ENCODE data around the gene RBP2.

Gene RBP2

GRCh38 chr3:139441656-139442055 is 34.7 kb downstream of the RBP2 start:
- peak overlapping the region in 1 of 11 experiments; percentile 16; a peak in 1 of 22 replicates for H3K4me2 ChIP-seq
- no peak for TF ChIP-seq Cebpa-rat (IDR thresholded peaks at IDR 0.05)
- H3K4me1 ChIP-seq = peaks cover 0 to 23% (median 0%) of the 10 kb centered on the region in 10 experiments; a peak in 6 of 20 replicates
- no peaks in the 10 kb centered on the region for H3K27me3 ChIP-seq
- H3K27ac ChIP-seq = no peak overlapping the region
- H3K9ac ChIP-seq = no peak overlapping the region
- peaks cover 0 to 3% (median 0%) of the 10 kb centered on the region in 11 experiments; a peak in 3 of 22 replicates for H3K36me3 ChIP-seq
- H4K20me1 ChIP-seq = no peaks in the 10 kb centered on the region
- no peak overlapping the region for H3K4me3 ChIP-seq
- no peaks in the 10 kb centered on the region for H3K9me3 ChIP-seq (replicated peaks in 1 of 11)

DNA sequence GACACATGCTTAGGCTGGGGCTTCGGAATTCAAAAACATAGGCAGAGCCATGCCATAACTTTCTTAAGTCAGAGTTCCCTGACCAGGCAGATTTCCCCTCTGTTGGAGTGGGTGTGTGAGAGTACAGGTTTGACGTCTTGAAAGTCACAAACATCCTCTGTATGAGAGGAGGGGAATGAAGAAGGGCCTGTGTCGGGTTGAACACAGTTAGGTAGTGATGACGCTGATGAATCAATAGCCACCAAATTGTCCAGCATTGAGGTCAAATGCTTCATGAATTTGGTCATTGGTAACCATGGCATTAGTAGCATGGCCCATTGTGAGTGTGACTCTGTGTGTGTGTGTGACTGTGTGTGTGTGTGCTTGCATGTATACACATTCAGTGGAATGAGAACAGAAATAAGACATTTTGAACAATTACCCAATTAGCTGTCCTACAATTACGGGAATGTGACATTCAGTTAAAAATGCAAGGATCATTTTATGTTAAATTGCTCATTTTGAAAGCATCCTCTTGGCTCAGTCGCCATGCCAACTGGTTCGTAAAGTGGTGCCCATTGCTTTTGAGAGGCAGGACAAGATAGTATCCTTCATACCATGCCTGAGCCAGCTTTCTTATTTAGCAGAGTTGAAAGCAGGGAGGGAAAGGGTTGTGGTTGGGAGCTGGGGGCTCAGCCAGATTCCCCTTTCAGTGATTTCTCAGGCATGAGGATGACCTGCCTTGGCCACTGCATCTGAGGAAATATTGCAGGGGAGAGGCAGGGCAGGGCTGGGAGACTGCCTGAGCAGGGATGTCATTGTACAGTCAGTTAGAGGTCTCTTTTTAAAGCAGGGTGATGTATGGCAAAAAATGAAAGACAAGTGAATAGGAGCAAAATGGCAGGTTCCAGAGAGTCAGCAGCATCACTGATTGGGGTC is 35.4 kb downstream of the RBP2 start:
- Histone ChIP-seq H3K4me3 (no peak overlapping the region), H3K4me2 (peak overlapping the region in 1 of 11 experiments; percentile 16; a peak in 1 of 22 replicates), H3K27me3 (no peaks in the 10 kb centered on the region), H3K27ac (no peak overlapping the region), H3K9me3 (replicated peaks in 1 of 11) (no peaks in the 10 kb centered on the region), H3K36me3 (peaks cover 0 to 3% (median 0%) of the 10 kb centered on the region in 11 experiments; a peak in 3 of 22 replicates), H3K9ac (no peak overlapping the region), H4K20me1 (no peaks in the 10 kb centered on the region), H3K4me1 (peaks cover 0 to 30% (median 0%) of the 10 kb centered on the region in 10 experiments; a peak in 6 of 20 replicates)
- TF ChIP-seq Cebpa-rat (IDR thresholded peaks at IDR 0.05) = no peak

GRCh38 chr3:139439278-139439677 is 37.0 kb downstream of the RBP2 start:
- no peak overlapping the region for H3K27ac ChIP-seq
- peak overlapping the region in 1 of 11 experiments; percentile 4; a peak in 1 of 22 replicates for H3K4me2 ChIP-seq
- peaks cover 0 to 8% (median 0%) of the 10 kb centered on the region in 11 experiments; a peak in 3 of 22 replicates for H3K36me3 ChIP-seq
- TF ChIP-seq Cebpa-rat (IDR thresholded peaks at IDR 0.05) = no peak
- H3K9ac ChIP-seq = no peak overlapping the region
- H3K27me3 ChIP-seq = no peaks in the 10 kb centered on the region
- no peak overlapping the region for H3K4me3 ChIP-seq
- H3K4me1 ChIP-seq = peaks cover 0 to 47% (median 11%) of the 10 kb centered on the region in 10 experiments; a peak in 12 of 20 replicates
- H3K9me3 ChIP-seq (replicated peaks in 1 of 11) = no peaks in the 10 kb centered on the region
- H4K20me1 ChIP-seq = no peaks in the 10 kb centered on the region

DNA sequence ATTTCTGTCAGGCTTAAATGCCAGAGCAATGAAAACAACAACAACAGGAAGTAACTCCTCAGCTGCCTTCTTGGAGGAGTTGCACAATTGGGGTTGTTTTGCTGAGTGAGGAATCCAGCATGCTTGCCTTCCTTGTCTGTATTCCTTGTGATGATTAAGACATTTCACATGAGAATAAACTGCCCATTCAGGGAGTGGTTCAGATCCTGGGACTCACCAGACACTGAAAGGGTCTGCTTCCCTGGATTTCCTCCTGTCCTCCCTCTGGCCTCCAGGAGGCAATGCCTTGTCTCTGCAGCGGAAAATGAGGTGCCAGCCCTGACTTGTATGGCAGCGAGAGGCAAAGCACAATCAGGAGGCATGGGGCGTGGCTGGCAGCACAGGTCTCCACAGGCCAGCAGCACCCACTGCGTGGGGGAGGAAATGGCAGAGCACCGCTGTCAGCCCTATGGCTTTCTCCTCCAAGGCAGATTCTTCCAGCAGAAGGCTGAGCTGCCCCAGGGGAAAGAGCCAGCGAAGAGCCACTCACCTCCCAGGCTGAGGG is 41.5 kb downstream of the RBP2 start:
- H3K9ac ChIP-seq = peak overlapping the region in 5 of 11 experiments; percentile 26 to 78 (median 70); a peak in 9 of 22 replicates
- H3K4me1 ChIP-seq = peaks cover 0 to 55% (median 15%) of the 10 kb centered on the region in 10 experiments; a peak in 12 of 20 replicates
- peaks cover 0 to 8% (median 4%) of the 10 kb centered on the region in 11 experiments; a peak in 3 of 22 replicates for H3K36me3 ChIP-seq
- no peaks in the 10 kb centered on the region for H4K20me1 ChIP-seq
- no peak overlapping the region for H3K4me3 ChIP-seq
- H3K9me3 ChIP-seq (replicated peaks in 1 of 11) = peaks cover 0 to 7% (median 0%) of the 10 kb centered on the region in 11 experiments; a peak in 4 of 22 replicates
- peak overlapping the region in 8 of 11 experiments; percentile 1 to 86 (median 60); a peak in 13 of 22 replicates for H3K4me2 ChIP-seq
- H3K27ac ChIP-seq = peak overlapping the region in 9 of 11 experiments; percentile 11 to 95 (median 64); a peak in 14 of 22 replicates
- TF ChIP-seq Cebpa-rat (IDR thresholded peaks at IDR 0.05) = peak in 7 of 11 experiments; percentile 47 to 96 (median 90); a peak in 12 of 22 replicates
- H3K27me3 ChIP-seq = no peaks in the 10 kb centered on the region

DNA sequence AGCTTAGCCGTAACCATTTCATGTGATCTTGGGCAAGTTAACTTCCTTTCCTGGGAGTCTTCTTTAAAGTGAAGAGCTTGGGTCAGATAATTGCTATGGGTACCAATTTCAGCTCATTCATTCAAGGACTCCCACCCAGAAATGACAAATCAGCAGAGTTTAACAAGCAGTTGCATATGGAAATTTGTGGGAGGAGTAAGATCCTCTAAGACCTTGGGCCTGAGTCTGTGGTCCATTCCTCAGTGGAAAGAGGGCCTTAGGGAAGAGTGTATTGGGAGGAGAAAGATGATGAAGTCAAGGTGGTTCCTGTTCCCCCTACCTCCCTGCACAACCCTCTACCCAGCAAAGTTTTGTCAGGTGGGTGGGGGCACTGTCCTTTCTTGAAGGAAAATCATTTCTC is 42.1 kb downstream of the RBP2 start:
- peak overlapping the region in 4 of 11 experiments; percentile 62 to 78 (median 73); a peak in 9 of 22 replicates for H3K9ac ChIP-seq
- H4K20me1 ChIP-seq = no peaks in the 10 kb centered on the region
- peaks cover 0 to 8% (median 4%) of the 10 kb centered on the region in 11 experiments; a peak in 3 of 22 replicates for H3K36me3 ChIP-seq
- H3K27ac ChIP-seq = peak overlapping the region in 7 of 11 experiments; percentile 36 to 95 (median 81); a peak in 13 of 22 replicates
- H3K27me3 ChIP-seq = no peaks in the 10 kb centered on the region
- H3K4me2 ChIP-seq = peak overlapping the region in 8 of 11 experiments; percentile 1 to 86 (median 60); a peak in 12 of 22 replicates
- peaks cover 0 to 7% (median 0%) of the 10 kb centered on the region in 11 experiments; a peak in 4 of 22 replicates for H3K9me3 ChIP-seq (replicated peaks in 1 of 11)
- no peak for TF ChIP-seq Cebpa-rat (IDR thresholded peaks at IDR 0.05)
- H3K4me3 ChIP-seq = no peak overlapping the region
- H3K4me1 ChIP-seq = peaks cover 0 to 55% (median 15%) of the 10 kb centered on the region in 10 experiments; a peak in 12 of 20 replicates

DNA sequence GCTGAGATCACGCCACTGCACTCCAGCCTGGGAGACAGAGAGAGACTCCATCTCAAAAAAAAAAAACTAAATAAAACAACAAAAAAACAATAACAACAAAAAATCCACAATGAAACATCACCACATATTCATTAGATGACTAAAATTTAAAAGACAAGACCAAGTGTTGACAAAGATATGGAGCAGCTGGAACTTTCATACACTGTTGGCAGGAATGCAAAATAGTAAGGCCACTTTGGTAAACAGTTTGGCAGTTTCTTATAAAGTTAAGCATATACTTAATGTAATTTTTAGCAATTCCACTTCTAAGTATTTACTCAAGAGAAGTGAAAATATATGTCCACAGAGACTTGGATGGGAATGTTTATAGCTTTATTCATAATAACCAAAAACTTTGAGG is 43.2 kb downstream of the RBP2 start:
- H3K4me1 ChIP-seq = peaks cover 0 to 62% (median 15%) of the 10 kb centered on the region in 10 experiments; a peak in 12 of 20 replicates
- H3K27me3 ChIP-seq = no peaks in the 10 kb centered on the region
- H3K4me3 ChIP-seq = no peak overlapping the region
- peak overlapping the region in 2 of 11 experiments; percentile 94 to 95; a peak in 2 of 22 replicates for H3K27ac ChIP-seq
- no peak overlapping the region for H3K9ac ChIP-seq
- no peaks in the 10 kb centered on the region for H4K20me1 ChIP-seq
- no peak for TF ChIP-seq Cebpa-rat (IDR thresholded peaks at IDR 0.05)
- H3K36me3 ChIP-seq = peaks cover 0 to 8% (median 4%) of the 10 kb centered on the region in 11 experiments; a peak in 3 of 22 replicates
- H3K9me3 ChIP-seq (replicated peaks in 1 of 11) = peaks cover 0 to 7% (median 0%) of the 10 kb centered on the region in 11 experiments; a peak in 4 of 22 replicates
- H3K4me2 ChIP-seq = peak overlapping the region in 3 of 11 experiments; percentile 80 to 86 (median 80); a peak in 2 of 22 replicates

DNA sequence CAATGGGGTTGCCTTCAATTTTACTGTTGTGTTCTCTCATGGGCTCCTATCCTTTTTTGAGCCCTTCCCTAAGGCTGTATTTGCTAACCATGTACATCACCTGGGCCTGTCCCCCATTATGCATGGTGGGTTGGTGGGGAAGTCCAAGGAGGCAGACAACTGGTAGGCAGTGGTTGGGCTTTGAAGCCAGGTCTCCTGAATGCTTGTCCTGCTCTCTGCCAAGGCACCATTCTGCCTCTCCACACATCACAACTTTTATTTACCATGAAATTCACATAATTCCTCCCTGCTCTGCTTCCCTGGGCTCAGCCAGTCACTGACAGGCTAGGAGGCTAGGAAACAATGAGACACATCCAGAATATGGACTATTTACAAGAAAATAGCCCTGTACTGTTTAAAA is 45.8 kb downstream of the RBP2 start:
- Histone ChIP-seq H3K27me3 (no peaks in the 10 kb centered on the region), H3K36me3 (peaks cover 0 to 16% (median 6%) of the 10 kb centered on the region in 11 experiments; a peak in 8 of 22 replicates), H3K27ac (no peak overlapping the region), H3K9ac (no peak overlapping the region), H3K4me3 (no peak overlapping the region), H4K20me1 (no peaks in the 10 kb centered on the region), H3K9me3 (replicated peaks in 1 of 11) (peaks cover 0 to 7% (median 0%) of the 10 kb centered on the region in 11 experiments; a peak in 4 of 22 replicates), H3K4me1 (peaks cover 0 to 41% (median 15%) of the 10 kb centered on the region in 10 experiments; a peak in 12 of 20 replicates), H3K4me2 (peak overlapping the region in 1 of 11 experiments; percentile 8; a peak in 1 of 22 replicates)
- TF ChIP-seq Cebpa-rat (IDR thresholded peaks at IDR 0.05) = no peak

DNA sequence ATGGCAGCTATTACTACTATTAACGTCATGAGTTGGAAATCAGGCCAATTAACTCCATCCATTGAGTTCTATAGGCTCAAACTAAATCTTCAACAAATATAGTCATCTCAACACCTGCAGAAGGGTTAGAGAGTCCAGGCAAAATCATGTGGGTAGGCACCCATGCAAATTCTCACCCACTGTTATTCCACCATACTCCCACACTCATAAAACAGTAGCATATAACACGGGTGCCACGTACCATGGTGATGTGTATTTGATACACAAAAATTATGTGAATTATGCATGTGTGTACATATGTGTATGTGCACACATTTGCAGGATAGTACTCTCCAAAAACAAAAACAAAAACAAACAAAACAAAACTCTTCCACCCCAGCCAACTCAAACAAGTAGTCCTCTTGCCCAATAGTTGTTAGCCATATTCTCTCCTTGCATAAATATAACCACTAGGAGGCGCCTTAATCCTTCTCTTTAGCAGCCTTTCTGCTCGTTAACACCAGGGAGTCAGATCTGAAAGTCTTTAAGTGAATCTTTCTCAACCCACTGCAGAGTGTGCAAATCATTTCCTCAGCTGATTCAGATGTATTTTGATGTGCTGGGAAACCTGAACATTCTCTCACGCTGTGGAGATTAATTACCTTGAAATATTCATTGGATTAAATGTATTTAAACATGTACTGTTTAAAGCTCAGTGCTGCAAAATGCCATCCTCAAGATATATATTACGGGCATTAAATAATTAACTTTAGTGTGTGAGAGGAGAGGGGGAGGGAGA is 48.8 kb downstream of the RBP2 start:
- H3K27me3 ChIP-seq = no peaks in the 10 kb centered on the region
- no peak overlapping the region for H3K9ac ChIP-seq
- no peak overlapping the region for H3K4me3 ChIP-seq
- H3K27ac ChIP-seq = peak overlapping the region in 3 of 11 experiments; percentile 5 to 45 (median 28); a peak in 3 of 22 replicates
- H3K36me3 ChIP-seq = peaks cover 7 to 44% (median 17%) of the 10 kb centered on the region in 11 experiments; a peak in 16 of 22 replicates
- H3K4me2 ChIP-seq = peak overlapping the region in 3 of 11 experiments; percentile 44 to 66 (median 51); a peak in 5 of 22 replicates
- peaks cover 0 to 14% (median 0%) of the 10 kb centered on the region in 10 experiments; a peak in 8 of 20 replicates for H3K4me1 ChIP-seq
- no peaks in the 10 kb centered on the region; a peak in 1 of 22 replicates for H3K9me3 ChIP-seq (replicated peaks in 1 of 11)
- H4K20me1 ChIP-seq = no peaks in the 10 kb centered on the region
- peak in 5 of 11 experiments; percentile 18 to 72 (median 40); a peak in 2 of 22 replicates for TF ChIP-seq Cebpa-rat (IDR thresholded peaks at IDR 0.05)
